Progenitor cell of endocrine pancreas (in vitro differentiated cells): ENCODE data around the gene IFNAR1. TPM values are rescaled to one million over a fixed set of nuclear protein-coding genes. Genes with fewer than 3 reads are reported as not detected.
A peak's percentile ranks its signal among the peaks of the same experiment; 100 is the strongest.
"Not testable (repeated sequence)": the region's sequence is repeated elsewhere in the genome, so short reads cannot be mapped to it uniquely, and the experiment has no call there.

ENCODE experiments used
- DNase-seq: peaks from one replicate; pipeline ENCODE4 v3.0.0; 2021; ENCODE audit warnings: low spot score; ENCODE audit not compliant: unreplicated experiment
- H3K27ac Mint-ChIP-seq: 2 replicates; pipeline ENCODE4 v1.8.0; 2021; ENCODE audit warnings: mild to moderate bottlenecking, moderate library complexity, mixed read lengths
- H3K27me3 Mint-ChIP-seq: 2 replicates; pipeline ENCODE4 v1.8.0; 2021; ENCODE audit warnings: mixed read lengths
- H3K36me3 Mint-ChIP-seq: 2 replicates; pipeline ENCODE4 v1.8.0; 2022; ENCODE audit warnings: mixed read lengths; ENCODE audit not compliant: insufficient read depth
- H3K4me1 Mint-ChIP-seq: 2 replicates; pipeline ENCODE4 v1.8.0; 2021; ENCODE audit warnings: low read depth, mixed read lengths
- H3K4me3 Mint-ChIP-seq: 2 replicates; pipeline ENCODE4 v1.8.0; 2021; ENCODE audit warnings: low read depth, mild to moderate bottlenecking, moderate library complexity, mixed read lengths
- H3K9me3 Mint-ChIP-seq: 2 replicates; pipeline ENCODE4 v1.8.0; 2021; ENCODE audit warnings: low read depth, mixed read lengths
- total RNA-seq: library from RNA; stranded (reverse); gene quantifications from 2 replicates; pipeline ENCODE4 v1.2.1, GENCODE V29; 2021
- TF ChIP-seq, protein P1 (sequence below): fragments of 200-600 bp; sonication (generic); IDR thresholded peaks from one replicate; pipeline ENCODE4 v1.5.0; 2021; ENCODE audit warnings: antibody characterized with exemption, mild to moderate bottlenecking; ENCODE audit not compliant: unreplicated experiment

The IFNAR1 gene
- total RNA-seq, 1 donor from 2014 or later, result 19.6 TPM

GRCh38 chr21:33374450-33375096 lies 49.8 kb downstream of the IFNAR1 start:
- no peak overlapping the region for H3K27ac Mint-ChIP-seq
- no peak for DNase-seq
- no peak overlapping the region for H3K4me3 Mint-ChIP-seq
- H3K27me3 Mint-ChIP-seq, result peaks cover 3% of the 10 kb centered on the region
- H3K4me1 Mint-ChIP-seq, result no peaks in the 10 kb centered on the region
- TF ChIP-seq, protein P1, sequence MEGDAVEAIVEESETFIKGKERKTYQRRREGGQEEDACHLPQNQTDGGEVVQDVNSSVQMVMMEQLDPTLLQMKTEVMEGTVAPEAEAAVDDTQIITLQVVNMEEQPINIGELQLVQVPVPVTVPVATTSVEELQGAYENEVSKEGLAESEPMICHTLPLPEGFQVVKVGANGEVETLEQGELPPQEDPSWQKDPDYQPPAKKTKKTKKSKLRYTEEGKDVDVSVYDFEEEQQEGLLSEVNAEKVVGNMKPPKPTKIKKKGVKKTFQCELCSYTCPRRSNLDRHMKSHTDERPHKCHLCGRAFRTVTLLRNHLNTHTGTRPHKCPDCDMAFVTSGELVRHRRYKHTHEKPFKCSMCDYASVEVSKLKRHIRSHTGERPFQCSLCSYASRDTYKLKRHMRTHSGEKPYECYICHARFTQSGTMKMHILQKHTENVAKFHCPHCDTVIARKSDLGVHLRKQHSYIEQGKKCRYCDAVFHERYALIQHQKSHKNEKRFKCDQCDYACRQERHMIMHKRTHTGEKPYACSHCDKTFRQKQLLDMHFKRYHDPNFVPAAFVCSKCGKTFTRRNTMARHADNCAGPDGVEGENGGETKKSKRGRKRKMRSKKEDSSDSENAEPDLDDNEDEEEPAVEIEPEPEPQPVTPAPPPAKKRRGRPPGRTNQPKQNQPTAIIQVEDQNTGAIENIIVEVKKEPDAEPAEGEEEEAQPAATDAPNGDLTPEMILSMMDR, result peak; percentile 54
- no peaks in the 10 kb centered on the region for H3K36me3 Mint-ChIP-seq
- no peaks in the 10 kb centered on the region for H3K9me3 Mint-ChIP-seq

- Mint-ChIP-seq H3K4me3 (no peak overlapping the region), H3K27me3 (peaks cover 3% of the 10 kb centered on the region), H3K36me3 (no peaks in the 10 kb centered on the region), H3K4me1 (no peaks in the 10 kb centered on the region), H3K27ac (no peak overlapping the region), H3K9me3 (no peaks in the 10 kb centered on the region)
- TF ChIP-seq, protein P1, result no peak
- no peak for DNase-seq
Measured at GRCh38 chr21:33375101-33375644, 50.4 kb downstream of the IFNAR1 start.

DNA sequence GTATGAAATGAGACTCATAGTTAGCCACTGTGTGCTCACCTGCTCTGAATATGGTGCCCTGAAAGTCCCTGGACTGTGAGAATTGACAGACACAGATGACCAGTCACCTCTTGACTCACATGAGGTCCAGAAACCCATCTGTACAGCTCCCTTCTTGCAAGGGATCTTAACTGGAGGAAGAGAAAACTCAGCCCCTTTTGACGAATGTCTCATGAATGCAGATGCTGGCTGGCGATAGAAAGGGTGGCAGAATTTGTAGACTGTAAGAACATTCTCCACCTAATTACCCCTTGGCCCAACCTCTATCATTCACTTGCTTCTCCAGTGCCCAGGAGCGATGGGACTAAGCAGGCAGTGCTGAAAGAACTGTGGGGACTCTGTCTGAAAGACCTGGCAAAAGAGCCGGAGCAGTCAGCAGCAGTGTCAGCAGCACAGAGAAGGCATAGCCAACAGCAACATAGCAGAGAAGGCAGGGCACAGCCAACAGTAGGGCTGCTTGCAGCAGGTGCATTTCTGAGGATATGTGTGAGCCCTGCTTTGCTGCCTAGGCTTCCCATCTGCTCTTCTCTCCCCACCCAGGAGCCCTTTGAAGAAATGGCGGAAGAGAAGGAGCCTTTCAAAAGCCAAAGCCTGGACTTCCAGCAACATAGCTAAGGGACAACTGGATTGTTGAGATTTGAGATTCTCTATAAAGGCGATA lies 52.6 kb downstream of the IFNAR1 start:
- Mint-ChIP-seq H3K27me3 (peaks cover 3% of the 10 kb centered on the region), H3K27ac (no peak overlapping the region), H3K9me3 (no peaks in the 10 kb centered on the region), H3K4me3 (no peak overlapping the region), H3K36me3 (no peaks in the 10 kb centered on the region), H3K4me1 (no peaks in the 10 kb centered on the region)
- TF ChIP-seq, protein P1, result no peak
- DNase-seq, result no peak

DNA sequence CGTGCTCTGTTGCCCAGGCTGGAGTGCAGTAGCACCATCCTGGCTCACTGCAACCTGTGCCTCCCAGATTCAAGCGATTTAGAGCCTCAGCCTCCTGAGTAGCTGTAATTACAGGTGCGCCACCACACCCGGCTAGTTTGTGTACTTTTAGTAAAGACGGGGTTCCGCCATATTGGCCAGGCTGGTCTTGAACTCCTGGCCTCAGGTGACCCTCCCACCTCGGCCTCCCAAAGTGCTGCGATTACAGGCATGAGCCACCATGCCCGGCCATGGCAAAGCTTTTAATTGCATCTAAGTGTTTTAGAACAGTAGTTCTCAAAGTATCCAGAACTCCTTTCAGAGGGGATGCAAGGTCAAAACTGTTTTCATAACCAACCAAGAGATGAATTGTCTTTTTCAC lies 53.3 kb downstream of the IFNAR1 start:
- H3K4me1 Mint-ChIP-seq, result no peaks in the 10 kb centered on the region
- peaks cover 3% of the 10 kb centered on the region for H3K27me3 Mint-ChIP-seq
- no peaks in the 10 kb centered on the region for H3K36me3 Mint-ChIP-seq
- no peak overlapping the region for H3K4me3 Mint-ChIP-seq
- no peak overlapping the region for H3K27ac Mint-ChIP-seq
- H3K9me3 Mint-ChIP-seq, result no peaks in the 10 kb centered on the region
- TF ChIP-seq, protein P1, result no peak
- no peak for DNase-seq

DNA sequence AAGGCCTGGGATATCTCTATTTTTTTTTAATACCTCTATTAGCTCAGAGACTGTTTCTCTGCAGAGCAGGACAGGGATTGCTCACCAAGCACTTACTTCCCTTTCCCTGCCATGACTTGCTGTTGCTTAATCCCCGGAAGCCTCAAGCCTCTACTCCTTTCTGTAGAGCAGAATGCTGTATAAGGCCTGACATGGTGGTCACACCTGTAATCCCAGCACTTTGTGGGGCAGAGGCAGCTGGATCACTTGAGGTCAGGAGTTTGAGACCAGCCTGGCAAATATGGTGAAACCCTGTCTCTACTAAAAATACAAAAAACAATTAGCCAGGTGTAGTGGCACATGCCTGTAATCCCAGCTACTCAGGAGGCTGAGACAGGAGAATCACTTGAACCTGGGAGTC lies 55.2 kb downstream of the IFNAR1 start:
- H3K36me3 Mint-ChIP-seq, H3K4me1 Mint-ChIP-seq, DNase-seq, H3K4me3 Mint-ChIP-seq, H3K9me3 Mint-ChIP-seq, H3K27ac Mint-ChIP-seq, H3K27me3 Mint-ChIP-seq: not testable (repeated sequence)
